Brain microvascular endothelial cell (primary cell): Measurements from ENCODE around the gene LCN9.

Experiments
- DNase-seq: peaks from one replicate; pipeline ENCODE4 v3.0.0-alpha.2; 2020
- H3K27ac ChIP-seq: fragments of 250-450 bp; sonication (Bioruptor Pico); 2 replicates; pipeline ENCODE4 v1.5.1; 2020; ENCODE audit warnings: mild to moderate bottlenecking, moderate library complexity
- H3K27me3 ChIP-seq: fragments of 250-450 bp; sonication (Bioruptor Pico); replicated peaks from 2 replicates; pipeline ENCODE4 v1.5.1; 2020; ENCODE audit warnings: mild to moderate bottlenecking
- H3K36me3 ChIP-seq: fragments of 250-450 bp; sonication (Bioruptor Pico); replicated peaks from 2 replicates; pipeline ENCODE4 v1.5.1; 2020; ENCODE audit warnings: mild to moderate bottlenecking
- H3K4me3 ChIP-seq: 2 replicates; pipeline ENCODE4 v1.5.1; 2011; ENCODE audit warnings: low read depth, mild to moderate bottlenecking, control low read depth, low read length, moderate library complexity
- CTCF ChIP-seq: IDR thresholded peaks from 2 replicates; pipeline ENCODE4 v1.5.1; 2011; ENCODE audit warnings: low read depth, mild to moderate bottlenecking, moderate library complexity, low read length, control low read depth, inconsistent platforms; ENCODE audit errors: missing control alignments
- in situ Hi-C: cut with HindIII; loops from 2 replicates; pipeline ENCODE4 v1.10.0; 2017; ENCODE audit warnings: low sequenced_read_pairs, low pct_ligation_motif_present

Gene LCN9

GRCh38 chr9:135712613-135713295 lies 49.6 kb downstream of the LCN9 start:
- H3K27me3 ChIP-seq, result peaks cover 28% of the 10 kb centered on the region
- H3K4me3 ChIP-seq, result no peak overlapping the region
- in situ Hi-C loops, result no loop called here
- no peak overlapping the region for H3K27ac ChIP-seq
- DNase-seq, result no peak
- H3K36me3 ChIP-seq, result no peaks in the 10 kb centered on the region
- no peak for TF ChIP-seq CTCF

DNA sequence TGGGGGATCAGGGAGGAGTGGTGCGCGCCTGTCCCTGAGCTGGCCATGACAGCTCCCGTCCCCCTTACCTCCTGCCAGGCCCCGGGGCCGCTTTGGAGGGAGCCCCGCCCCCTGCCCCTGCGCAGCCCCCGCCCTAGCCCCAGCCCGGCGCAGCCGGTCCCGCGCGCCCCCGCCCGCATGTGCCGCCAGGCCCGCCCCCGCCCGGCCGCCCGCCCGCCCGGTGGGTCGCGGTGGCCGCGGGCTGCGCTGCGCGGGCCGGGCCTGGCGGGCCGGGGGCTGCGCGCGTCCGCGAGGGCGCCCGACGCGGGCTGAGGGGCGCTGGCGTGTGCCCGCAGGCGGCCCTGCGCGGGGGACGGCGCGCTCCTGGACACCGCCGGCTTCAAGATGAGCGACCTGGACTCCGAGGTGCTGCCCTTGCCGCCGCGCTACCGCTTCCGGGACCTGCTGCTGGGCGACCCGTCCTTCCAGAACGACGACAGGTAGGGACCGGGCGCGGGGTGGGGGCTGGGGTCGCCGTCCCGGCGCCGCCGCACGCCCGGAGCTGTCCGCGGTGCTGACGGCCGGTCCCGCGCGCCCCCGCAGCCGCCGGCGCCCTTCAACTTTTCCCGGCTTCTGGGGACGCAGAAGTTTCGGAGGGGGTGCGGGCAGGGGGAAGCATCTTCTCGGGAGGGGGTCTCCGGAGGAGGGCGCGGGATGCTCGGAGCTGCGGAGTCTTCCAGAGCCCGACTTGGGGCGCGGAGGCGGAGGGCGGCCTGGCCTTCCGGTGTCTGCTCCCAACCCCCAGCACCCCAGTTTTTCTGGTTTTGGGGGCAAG lies 51.3 kb downstream of the LCN9 start:
- no peak for DNase-seq
- no peaks in the 10 kb centered on the region for H3K36me3 ChIP-seq
- no peak for TF ChIP-seq CTCF
- in situ Hi-C loops, result no loop called here
- no peak overlapping the region for H3K27ac ChIP-seq
- no peak overlapping the region for H3K4me3 ChIP-seq
- H3K27me3 ChIP-seq, result peaks cover 28% of the 10 kb centered on the region

DNA sequence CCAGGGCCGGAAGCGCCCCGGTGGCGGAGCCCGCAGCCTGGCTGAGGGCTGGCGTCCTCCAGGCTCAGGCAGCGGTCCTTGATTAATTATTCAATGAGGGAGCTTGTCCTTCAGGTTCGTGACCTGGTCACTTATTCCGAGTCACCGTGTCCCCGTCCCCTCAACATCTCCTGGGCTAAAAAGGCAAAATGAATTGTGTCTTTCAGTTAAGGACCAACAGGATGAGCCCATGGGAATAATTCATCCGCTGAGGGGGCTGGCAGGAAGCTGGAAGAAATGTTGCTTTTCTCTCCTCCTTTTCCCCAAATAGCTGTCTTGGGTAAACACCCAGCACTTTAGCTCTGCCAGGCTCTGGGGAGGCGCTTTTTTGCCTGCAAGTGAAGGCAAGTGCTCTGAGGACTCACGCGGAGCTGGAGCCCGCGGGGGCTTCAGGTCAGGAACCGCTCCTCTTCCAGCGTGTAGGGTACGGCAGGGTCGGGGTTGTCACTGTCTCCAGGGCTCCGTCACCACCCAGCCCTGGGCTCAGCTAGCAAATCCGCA lies 52.0 kb downstream of the LCN9 start:
- peaks cover 28% of the 10 kb centered on the region for H3K27me3 ChIP-seq
- no peak for TF ChIP-seq CTCF

GRCh38 chr9:135716045-135716444 lies 52.9 kb downstream of the LCN9 start:
- DNase-seq, result no peak
- Histone ChIP-seq H3K27ac (no peak overlapping the region), H3K4me3 (no peak overlapping the region), H3K27me3 (peaks cover 28% of the 10 kb centered on the region), H3K36me3 (no peaks in the 10 kb centered on the region)
- TF ChIP-seq CTCF, result no peak
- in situ Hi-C loops, result no loop called here

More for the DNA sequence above, 52.0 kb downstream of the LCN9 start:
- in situ Hi-C loops, result no loop called here
- no peak overlapping the region for H3K4me3 ChIP-seq
- no peaks in the 10 kb centered on the region for H3K36me3 ChIP-seq
- H3K27ac ChIP-seq, result no peak overlapping the region
- no peak for DNase-seq
